ENCODE measurements around the gene GPAT3.

Gene GPAT3

GRCh38 chr4:83535520-83536361 is at the start of gene GPAT3:
Gene GPAT3 (plus strand): TSS chr4:83536108. CDS start chr4:83536623, 515 bp downstream.
- TF ChIP-seq CTCF (IDR thresholded peaks at IDR 0.05; ENCODE audit: low read length) (no peak), EZH2 (IDR thresholded peaks at IDR 0.05; ENCODE audit: borderline replicate concordance, low read length) (no peak)
- H3K27me3 ChIP-seq (ENCODE audit: insufficient read depth, low read length), result no peaks in the 10 kb centered on the region
- no peak within 1 kb of the TSS for H3K27ac ChIP-seq (ENCODE audit: low read depth, low read length, poor library complexity, severe bottlenecking)
- no peaks in the 10 kb centered on the region for H3K9me3 ChIP-seq (ENCODE audit: low read length)
- no peaks in the 10 kb centered on the region for H4K20me1 ChIP-seq (ENCODE audit: insufficient read depth, low read length)
- H3K36me3 ChIP-seq (ENCODE audit: insufficient read depth, low read length), result no peaks in the 10 kb centered on the region
- no peak within 1 kb of the TSS for H3K4me3 ChIP-seq (ENCODE audit: low read depth, low read length, poor library complexity, severe bottlenecking)
- H3K79me2 ChIP-seq (ENCODE audit: insufficient read depth, low read length), result no peaks in the 10 kb centered on the region
- no peaks in the 10 kb centered on the region for H3F3A ChIP-seq (ENCODE audit: insufficient read depth, low read length)
- H3K4me1 ChIP-seq (ENCODE audit: insufficient read depth, low read length, severe bottlenecking), result no peaks in the 10 kb centered on the region
- H2AFZ ChIP-seq (ENCODE audit: low read length), result no peak within 1 kb of the TSS
- no peaks in the 10 kb centered on the region for H3K9me2 ChIP-seq (ENCODE audit: low read depth, low read length)
- H3K9ac ChIP-seq (ENCODE audit: low read length), result no peak within 1 kb of the TSS
- no peak within 1 kb of the TSS for H3K4me2 ChIP-seq (ENCODE audit: low read length)

GRCh38 chr4:83486457-83487129 is 49.3 kb upstream of the GPAT3 start:
- Histone ChIP-seq H3K27me3 (ENCODE audit: insufficient read depth, low read length) (no peaks in the 10 kb centered on the region), H3K9ac (ENCODE audit: low read length) (no peak overlapping the region), H4K20me1 (ENCODE audit: insufficient read depth, low read length) (no peaks in the 10 kb centered on the region), H3K36me3 (ENCODE audit: insufficient read depth, low read length) (no peaks in the 10 kb centered on the region), H2AFZ (ENCODE audit: low read length) (peak overlapping the region; percentile 40; the same call in 1 of the 2 replicates), H3K4me1 (ENCODE audit: insufficient read depth, low read length, severe bottlenecking) (peaks cover 26% of the 10 kb centered on the region), H3K9me2 (ENCODE audit: low read depth, low read length) (no peaks in the 10 kb centered on the region), H3K79me2 (ENCODE audit: insufficient read depth, low read length) (no peaks in the 10 kb centered on the region), H3K9me3 (ENCODE audit: low read length) (no peaks in the 10 kb centered on the region), H3K27ac (ENCODE audit: low read depth, low read length, poor library complexity, severe bottlenecking) (no peak overlapping the region), H3F3A (ENCODE audit: insufficient read depth, low read length) (0 out of 2 replicates have a peak, but pooled peaks cover 3% of the 10 kb centered on the region), H3K4me2 (ENCODE audit: low read length) (no peak overlapping the region), H3K4me3 (ENCODE audit: low read depth, low read length, poor library complexity, severe bottlenecking) (no peak overlapping the region)
- TF ChIP-seq EZH2 (IDR thresholded peaks at IDR 0.05; ENCODE audit: borderline replicate concordance, low read length) (no peak), CTCF (IDR thresholded peaks at IDR 0.05; ENCODE audit: low read length) (no peak)

- Histone ChIP-seq H3K9ac (ENCODE audit: low read length) (no peak overlapping the region), H3K4me3 (ENCODE audit: low read depth, low read length, poor library complexity, severe bottlenecking) (no peak overlapping the region), H3K36me3 (ENCODE audit: insufficient read depth, low read length) (no peaks in the 10 kb centered on the region), H3K4me1 (ENCODE audit: insufficient read depth, low read length, severe bottlenecking) (peaks cover 7% of the 10 kb centered on the region), H3K79me2 (ENCODE audit: insufficient read depth, low read length) (no peaks in the 10 kb centered on the region), H3K4me2 (ENCODE audit: low read length) (no peak overlapping the region), H4K20me1 (ENCODE audit: insufficient read depth, low read length) (no peaks in the 10 kb centered on the region), H3K27ac (ENCODE audit: low read depth, low read length, poor library complexity, severe bottlenecking) (no peak overlapping the region), H3K27me3 (ENCODE audit: insufficient read depth, low read length) (no peaks in the 10 kb centered on the region), H2AFZ (ENCODE audit: low read length) (no peak overlapping the region), H3K9me2 (ENCODE audit: low read depth, low read length) (no peaks in the 10 kb centered on the region), H3F3A (ENCODE audit: insufficient read depth, low read length) (0 out of 2 replicates have a peak, but pooled peaks cover 3% of the 10 kb centered on the region), H3K9me3 (ENCODE audit: low read length) (no peaks in the 10 kb centered on the region)
- TF ChIP-seq EZH2 (IDR thresholded peaks at IDR 0.05; ENCODE audit: borderline replicate concordance, low read length) (no peak), CTCF (IDR thresholded peaks at IDR 0.05; ENCODE audit: low read length) (no peak)
These were observed 46.1 kb upstream of the GPAT3 start for GRCh38 chr4:83489711-83490326.
